NCI-H1694 (cell line): ENCODE results near the gene FARS2.

ENCODE experiments used
- DNase-seq: peaks from one replicate; lab custom pipeline; 2025; lab: John Stamatoyannopoulos, UW

Gene FARS2

DNA sequence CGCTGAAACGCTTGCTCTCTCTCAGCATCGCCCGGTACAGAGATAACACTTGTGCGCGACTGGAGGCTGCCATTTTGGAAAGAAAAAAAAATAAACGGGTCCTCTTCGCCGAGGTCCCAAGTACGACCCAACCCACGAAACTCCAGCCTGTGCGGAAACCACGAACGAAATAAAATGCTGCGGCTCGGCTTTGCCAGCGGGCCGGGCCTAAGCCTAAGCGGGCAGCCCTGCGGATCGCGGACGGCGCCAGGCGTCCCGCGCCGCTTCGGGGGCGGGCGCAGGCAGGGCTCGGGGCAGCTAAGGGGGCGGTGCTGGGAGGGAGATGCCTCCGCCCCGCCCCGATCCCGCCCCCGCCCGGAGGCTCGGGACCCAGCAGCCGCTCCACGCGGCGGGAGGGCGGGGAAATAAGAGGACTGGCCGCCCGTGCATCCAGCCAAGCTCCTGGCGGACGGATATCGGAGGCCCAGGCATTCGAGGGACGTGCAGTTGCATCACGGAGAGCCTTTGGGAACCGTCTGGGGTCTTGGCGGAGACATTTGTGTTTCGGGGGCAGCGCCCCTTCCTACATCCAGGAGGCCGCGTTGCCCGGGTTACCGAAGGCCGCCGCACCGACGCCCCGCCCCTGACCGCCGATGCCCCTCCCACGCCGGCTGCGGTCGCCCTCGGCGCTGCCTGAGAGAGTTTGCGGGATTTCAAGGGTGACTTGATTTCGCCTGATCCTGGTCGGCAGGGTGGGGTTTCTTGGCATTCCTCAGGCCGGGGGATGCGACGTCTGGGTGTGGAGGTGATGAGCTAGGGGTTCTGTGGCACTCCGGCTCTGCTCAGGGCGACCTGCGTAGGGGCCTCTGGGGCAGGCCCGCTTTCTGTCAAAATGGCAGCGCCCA lies at the start of gene FARS2, which contains the start of gene LYRM4:
Gene FARS2, plus strand, starts transcription at position 853 of the 884 bp plus-strand sequence.
Gene LYRM4, minus strand, starts transcription at position 290 of the 884 bp plus-strand sequence. Its CDS starts 217 bp downstream, at position 73.
- DNase-seq = peak; percentile 58

DNA sequence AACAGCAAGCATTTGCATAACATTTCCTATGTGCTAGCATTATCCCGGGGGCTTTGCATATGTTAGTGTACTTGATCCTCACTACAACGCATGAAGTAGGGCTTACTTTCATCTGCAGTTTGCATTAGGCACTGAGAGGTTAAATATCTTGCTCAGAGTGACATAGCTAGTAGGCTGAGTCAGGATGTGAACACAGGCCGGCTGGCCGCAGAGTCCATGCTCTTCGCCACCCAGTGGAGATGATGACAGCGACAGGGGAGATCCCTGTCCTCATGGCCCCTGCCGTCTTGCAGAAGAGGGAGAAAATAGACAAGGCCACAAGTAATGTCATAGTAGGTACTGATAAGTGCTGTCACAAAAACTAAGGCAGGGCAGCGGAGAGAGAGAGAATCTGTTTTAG lies 47.5 kb upstream of the FARS2 start:
- no peak for DNase-seq

DNA sequence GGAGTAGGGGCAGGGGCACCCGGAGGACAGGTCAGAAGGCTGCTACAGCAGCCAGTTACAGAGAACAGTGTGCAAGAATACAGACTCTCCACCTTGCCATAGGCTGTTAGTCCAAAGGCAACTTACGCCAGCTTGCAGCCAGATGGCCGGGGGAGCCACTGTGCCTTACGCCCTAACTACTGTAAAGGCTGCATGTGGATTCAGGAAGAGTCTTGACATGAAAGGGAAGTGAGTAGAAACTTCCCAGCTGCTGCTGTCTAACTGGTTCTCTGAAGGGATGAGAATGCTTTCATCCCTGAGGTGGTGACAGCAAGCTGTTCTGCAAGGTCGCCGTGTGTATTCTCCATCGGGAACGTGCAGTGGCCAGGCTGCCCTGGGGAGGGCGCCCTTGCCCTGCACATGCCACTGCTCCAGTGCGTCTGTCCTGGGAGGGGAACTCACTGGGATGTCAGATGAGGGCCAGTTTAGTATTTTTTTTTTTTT lies 46.7 kb upstream of the FARS2 start:
- DNase-seq = peak; percentile 10

DNA sequence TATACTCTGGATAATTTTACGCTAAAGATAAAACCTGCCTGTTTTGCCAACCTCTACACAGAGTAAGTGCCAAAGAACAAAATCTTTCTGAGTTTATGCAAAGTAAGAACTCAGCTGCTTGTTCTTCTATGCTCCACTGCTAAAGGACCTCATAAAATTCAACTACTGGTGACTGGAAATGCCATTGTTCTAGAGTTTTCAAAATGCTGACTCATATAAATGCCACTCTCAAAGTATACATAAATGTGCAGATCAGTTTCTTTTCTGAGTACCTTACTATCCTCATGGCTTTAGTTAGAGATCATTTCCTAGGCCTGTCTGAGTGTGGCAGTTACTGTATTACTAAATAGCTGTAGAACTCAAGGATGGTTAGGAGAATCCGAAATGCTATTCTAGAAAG lies 46.2 kb upstream of the FARS2 start:
- DNase-seq = no peak

DNA sequence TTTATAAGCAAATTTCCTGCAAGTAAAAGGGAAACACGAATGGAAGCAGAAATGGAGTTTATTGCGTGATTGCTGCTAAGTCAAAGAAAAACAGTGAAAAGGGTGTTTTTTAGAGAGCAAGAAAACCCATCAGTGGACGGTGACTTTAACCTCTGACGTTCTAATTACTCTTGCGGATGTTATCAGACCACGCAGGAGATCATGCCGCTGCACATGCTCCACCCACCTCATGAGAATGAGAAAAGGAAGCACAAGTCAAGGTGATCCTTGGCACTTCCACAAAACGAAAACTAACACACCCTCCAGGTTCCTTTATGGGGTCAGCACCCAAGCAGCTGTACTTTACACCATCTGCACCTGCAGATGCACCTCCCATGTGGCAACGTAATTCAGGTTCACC lies 45.5 kb upstream of the FARS2 start:
- no peak for DNase-seq

DNA sequence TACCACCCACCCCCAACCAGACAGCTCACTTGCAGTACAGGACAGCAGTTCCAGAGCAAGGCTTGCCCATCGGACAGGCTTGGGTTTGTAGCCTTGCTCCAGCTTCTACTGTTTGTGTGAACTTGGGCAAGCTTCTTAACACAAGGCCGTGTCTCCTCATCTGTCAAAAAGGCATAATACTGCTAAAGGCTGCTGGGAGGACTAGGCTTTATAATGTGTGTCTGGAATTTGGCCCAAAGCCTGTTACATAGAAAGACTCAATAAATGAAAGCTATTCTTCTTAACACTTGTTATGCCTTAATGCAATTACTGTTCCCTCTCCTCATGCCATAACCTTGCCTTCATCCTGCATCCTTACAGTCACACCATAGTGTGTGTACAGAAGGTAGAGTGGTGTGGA lies 44.0 kb upstream of the FARS2 start:
- DNase-seq = no peak

DNA sequence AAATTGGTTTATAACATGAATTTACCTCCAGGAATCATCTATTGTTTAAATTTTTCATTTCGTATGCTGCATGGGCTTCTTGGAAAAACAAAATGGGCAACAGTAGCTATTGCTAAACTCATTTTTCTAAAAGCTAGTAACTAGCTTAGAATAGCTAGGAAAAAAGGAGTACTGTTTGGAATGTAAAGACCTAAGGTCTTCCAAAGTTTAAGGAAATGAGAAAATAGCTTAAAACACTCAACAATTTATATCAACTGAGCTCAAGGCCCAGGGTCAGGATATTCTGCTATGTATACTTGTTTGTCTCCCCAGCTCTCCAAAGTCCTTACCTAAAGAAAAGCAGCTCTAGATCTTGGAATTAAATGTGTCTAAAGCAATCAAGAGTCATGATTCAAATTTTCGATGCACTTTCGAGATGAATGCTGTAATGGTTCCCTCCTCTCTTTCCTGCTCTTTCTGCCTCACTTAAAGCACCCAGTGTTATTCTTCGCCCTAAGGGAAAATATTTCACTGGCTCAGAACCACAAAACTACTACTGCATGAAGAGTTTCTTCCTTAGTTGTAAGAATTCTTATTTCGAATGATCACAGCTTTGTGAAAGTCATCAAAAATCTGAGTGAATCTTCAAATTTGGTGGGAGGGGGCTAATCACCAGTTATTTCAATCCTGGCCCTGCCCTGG lies 42.2 kb upstream of the FARS2 start:
- DNase-seq = no peak

DNA sequence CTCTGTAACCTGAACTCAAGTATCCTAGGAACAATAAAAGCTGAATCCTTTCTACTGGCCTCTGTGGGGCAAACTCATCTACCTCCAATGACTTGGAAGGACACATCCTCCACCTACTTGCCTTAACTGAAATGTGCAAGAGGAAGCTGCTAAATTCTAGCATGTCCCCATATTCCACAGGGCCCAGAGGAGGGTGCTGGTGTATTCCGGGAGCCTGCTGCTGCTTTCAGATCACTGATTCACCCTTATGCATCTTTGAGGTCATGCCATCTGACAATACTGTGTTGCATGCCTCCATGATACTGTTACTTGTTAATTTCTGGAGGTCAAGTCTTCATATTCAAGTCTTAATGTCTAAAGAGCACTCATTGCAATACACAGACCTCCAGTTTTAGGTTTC lies 40.9 kb upstream of the FARS2 start:
- no peak for DNase-seq

DNA sequence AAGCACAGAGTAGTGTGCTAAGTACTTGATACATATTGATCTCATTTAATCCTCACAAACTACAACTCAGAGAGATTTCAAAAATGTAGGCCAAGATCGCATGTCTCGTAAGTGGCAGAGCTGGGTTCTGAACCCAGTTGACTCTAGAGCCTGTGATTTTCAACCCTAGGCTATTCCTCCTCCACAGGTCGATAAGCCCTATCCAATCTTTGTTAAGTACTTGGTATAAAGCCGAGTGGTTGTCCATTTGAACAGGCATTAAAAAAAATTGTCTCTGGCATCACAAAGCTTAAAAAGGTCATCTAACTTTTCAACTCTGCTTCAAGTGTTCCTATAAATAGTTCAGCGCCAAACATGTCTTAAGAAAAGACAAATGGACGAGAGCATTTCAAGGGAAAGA lies 38.0 kb upstream of the FARS2 start:
- no peak for DNase-seq

DNA sequence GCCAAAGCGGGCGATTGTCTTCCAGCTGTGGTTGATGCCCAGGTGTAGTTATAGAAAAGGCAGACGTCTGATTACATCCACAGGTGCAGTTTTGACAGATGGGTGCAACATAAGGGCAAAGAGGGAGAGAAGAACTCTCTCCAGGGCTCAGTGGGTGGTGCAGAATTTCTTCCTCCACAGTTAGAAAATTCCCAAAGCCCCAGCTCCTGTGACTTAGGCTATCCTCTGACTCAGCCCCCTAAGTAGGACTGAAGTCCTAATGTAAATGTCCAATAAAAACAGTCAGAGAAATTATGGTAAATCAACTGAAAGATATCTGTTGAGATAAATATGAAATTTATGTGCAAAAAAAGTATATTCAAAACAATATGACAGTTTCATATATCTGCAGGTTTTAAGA lies 32.0 kb upstream of the FARS2 start:
- DNase-seq = no peak

DNA sequence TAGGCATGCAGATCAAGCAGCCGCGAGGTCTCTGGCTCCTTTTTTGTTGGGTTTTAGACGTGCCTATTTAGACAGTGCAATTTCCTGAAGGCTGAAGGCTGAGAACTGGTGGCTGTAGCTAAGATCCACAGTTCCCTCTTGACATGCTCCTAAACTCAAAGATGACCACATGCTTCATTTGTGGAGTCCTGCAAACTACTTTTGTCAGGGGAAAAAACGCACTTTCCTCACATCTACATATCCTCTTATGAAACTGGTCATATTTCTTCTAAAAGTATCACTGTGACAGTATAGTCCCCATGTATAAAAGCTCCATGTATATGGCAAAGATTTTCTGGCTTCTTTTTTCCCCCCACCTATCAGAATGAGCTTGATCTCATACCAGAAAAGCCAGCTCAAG lies 31.2 kb upstream of the FARS2 start:
- no peak for DNase-seq

DNA sequence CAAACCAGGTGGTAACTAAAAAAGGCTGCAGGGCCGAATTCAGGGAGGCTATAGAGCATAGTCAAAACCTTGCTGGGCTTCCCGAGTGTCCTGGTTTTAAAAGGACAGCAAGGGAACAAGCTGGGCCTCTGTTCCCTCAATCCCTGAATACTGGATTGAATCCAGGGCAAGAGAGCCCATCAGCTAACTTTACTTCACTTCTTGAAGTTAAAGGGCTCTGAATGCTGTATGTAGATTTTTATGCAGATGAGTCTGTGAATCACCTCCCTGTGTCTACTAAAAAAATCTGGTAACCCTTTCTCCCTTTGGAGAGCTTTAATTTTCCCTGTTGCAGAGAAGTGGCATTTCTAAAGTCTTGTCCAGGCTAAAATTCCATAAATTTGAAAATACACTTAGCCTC lies 30.0 kb upstream of the FARS2 start:
- DNase-seq = no peak

DNA sequence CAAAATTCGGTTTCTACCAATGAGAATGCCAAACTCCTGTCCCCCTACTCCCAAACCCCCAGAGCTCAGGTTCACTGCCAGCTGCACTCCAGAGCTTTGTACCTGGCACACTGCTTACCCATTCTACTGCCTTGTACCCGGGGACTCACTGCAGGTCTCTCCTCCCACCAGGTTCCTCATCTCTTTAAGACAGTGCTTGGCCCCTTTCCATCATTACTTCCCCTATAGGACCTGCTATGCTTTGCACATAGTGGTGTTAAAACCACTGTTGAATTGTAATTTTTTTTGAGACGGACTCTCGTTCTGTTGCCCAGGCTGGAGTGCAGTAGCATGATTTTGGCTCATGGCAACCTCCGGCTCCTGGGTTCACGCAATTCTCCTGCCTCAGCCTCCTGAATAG lies 26.4 kb upstream of the FARS2 start:
- DNase-seq = no peak

DNA sequence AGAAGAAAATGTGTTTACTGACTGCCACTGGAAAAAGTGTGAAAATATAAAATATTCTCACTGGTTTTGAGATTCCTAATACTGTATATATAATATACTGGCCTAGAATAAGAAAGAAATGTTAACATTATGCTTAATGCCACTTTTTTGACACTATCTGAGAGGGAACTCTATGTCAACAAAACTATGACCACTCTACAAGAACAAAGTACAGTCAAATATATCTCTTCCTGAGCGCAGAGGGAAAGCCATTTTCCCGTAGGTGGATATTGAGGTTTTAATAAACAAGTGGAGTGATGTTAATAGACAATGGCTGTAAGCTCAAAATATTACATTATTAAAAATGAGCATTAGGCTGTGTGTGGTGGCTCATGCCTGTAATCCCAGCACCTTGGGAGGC lies 25.5 kb upstream of the FARS2 start:
- no peak for DNase-seq

DNA sequence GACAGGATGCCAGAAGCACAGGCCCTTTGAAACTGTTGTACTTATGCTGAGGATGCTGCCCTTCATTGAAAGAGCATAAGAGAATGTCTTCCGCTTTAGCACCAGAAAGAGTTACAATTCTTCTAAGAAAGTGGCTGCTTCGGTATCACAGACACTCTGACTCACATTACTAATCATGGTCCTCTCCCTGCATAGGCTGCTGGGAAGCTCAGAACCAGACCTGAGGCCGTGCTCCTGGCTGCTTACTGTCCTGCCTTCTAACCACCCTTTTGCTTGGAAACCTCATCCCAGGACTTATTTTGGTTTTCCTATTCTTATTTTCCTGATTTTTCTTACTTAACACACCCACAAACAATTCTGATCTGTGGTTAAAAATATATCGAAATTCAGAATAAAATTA lies 23.5 kb upstream of the FARS2 start:
- DNase-seq = no peak

DNA sequence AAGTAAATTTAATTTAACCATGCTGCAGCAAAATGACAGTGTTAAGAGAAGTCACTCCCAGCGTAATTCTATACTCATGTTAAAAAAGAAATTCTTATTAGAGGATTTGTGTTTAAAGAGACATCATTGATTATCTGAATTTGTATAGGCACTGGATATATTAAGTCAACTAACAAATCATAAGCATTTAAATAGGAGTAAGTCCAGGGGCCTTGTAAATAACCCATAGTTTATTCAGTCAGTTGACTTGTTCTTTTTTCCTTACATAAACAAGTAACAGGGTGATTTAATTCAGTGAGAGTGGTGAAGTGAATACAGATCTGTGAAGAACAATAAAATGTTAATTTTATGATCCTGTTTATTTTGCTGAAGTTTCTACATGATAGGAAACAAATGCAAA lies 23.0 kb upstream of the FARS2 start:
- no peak for DNase-seq

DNA sequence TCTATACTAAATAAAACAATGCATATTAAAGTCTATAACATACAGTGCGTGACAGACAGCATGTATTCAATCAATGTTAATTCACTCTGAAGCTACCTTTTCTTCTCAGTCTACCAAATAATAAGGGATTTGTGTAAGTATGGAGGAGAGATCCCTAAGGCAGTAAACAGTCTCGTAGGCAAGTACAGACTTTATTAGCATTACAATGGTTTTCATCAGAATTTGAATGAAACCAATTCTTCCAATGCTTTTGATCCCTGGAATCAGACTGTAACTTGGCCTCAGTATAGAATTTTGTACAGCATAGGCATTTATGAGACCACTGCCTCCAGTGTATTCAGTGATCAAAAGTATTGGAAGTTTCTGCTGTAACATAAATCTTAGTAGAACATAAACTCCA lies 20.1 kb upstream of the FARS2 start:
- DNase-seq = no peak

DNA sequence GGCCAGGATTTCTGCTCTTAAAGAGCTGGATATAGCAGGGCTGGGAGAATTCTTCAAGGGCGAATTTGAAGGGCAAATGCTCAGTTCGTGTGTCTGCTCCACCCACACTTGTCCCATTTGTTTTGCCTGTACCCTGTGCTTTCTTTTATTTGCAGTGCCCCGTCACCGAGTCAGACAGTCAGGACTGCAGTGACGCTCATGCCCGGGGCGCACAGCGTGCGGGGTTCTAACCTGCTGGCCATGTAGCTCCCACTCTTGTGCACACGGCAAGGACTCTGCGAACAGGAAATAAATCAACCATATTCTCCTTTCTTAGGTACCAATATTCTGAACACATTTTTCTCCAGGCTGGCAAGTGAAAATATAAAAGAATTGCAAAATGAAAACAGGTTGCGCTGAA lies 18.2 kb upstream of the FARS2 start:
- DNase-seq = no peak

DNA sequence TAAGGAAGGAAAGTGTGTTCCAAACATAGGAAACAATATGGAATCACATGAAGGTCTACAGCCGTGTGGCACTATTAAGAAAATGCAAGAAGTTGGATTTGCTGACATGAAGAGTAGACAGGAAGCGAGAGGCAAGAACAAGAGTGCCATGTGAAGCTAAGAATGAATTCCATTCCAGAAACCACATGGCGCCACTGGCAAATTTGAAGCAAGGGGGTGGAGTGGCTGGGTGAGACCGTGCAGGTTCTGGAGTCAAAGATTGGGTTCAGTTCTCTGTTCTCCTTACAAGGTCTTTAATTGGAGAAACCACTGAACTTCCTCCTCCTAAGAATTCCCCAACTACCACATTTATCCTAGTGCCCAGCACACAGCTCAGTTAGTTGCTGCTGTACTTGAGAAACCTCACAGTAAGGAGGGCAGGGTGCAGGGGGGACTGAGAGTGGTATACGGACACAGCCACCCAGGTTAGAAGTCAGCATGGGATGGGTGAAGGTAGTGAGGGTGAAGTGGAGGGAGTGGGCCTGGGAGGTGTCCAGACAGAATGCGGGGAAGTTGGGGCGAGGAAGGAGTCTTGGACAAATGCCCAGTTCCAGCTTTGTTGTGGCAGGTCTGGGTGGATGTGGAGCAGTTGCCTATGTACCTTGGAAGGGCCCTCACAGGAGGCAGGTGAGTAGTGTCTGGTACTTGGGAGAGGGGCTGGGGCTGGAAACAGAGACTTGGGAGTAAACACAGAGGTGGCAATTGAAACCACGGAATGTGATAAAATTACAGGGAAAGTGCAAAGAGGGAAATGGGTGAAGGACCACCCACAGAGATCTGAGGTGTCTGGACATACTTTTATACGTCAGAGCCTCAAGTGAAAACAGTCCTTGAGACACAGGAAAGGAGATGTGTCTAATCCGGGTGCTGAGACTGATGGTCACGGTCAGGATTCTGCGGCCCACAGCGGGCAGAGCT lies 14.9 kb upstream of the FARS2 start:
- no peak for DNase-seq

DNA sequence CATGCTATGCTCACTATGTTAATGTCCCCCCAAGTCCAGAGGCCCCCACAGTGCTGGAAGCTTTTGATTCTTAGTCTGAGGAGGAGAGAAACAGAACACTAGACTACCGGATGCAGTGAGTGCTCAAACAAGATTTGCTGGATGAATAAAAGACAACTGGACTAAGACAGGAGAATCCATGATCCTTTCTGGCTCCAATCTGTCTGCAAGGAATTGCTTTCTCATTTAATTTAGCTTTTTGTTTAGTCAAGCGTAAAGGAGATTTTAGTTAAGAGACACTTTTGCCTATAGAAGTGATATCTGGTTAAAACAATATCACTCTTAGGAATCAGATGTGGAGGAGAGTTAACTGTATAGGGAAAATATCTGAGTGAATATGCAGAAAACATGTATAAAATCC lies 14.1 kb upstream of the FARS2 start:
- DNase-seq = no peak

DNA sequence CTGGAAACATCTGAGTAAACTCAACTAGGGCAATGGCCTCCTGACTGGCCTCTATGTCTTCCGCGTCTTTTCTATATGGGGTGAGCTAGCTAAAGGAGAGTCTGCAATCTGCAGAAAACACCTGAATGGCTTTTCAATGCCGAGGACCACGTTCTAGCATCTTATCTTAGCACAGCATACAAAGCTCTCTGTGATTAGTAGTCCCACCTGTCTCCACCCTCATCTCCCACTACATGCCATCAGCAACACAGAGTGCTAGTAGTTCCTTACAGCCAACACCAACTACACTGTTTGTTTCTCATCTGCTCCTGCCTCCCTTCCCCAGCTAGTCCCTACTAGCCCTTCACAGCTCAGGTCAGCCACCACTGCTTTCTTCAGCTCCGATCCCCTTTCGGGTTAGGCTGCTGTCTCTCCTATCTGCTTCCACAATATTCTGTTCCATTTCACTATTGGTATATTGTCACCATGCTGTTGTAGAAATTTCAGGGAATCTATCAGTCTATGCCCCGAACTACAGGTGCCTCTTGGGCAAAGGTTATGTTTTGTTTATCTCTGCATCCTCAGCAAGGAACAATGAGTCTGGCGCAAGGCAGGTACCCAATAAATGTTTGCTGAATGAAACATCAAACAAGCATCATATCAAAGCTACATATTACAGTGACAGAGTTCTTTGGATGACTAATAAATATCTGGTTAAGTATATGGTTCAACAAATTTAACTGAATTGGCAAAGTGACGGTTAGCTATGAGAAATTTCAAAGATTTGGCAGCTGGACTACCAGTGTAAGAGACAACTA lies 12.8 kb upstream of the FARS2 start:
- DNase-seq = no peak
